Skeletal muscle tissue (tissue), 4 donors: Measurements from ENCODE around the gene BBS5. TPM values are rescaled to one million over a fixed set of nuclear protein-coding genes. Genes with fewer than 3 reads are reported as not detected.

Source experiments
- H3K27ac ChIP-seq: one replicate; pipeline ENCODE4 v1.7.0; 2013; ENCODE audit warnings: mild to moderate bottlenecking, low read depth, low read length, inconsistent platforms
- H3K27me3 ChIP-seq, 3 donors: one replicate each; pipeline ENCODE4 v1.7.0; 2013; ENCODE audit warnings: low read length in 3 of 3; ENCODE audit not compliant: control insufficient read depth in 3 of 3, insufficient read depth in 3 of 3
- H3K36me3 ChIP-seq, 3 donors: one replicate each; pipeline ENCODE4 v1.7.0; 2013; ENCODE audit warnings: low read length in 3 of 3; ENCODE audit not compliant: control insufficient read depth in 3 of 3, insufficient read depth in 3 of 3
- H3K4me1 ChIP-seq, 3 donors: one replicate each; pipeline ENCODE4 v1.7.0; 2013; ENCODE audit warnings: low read length in 3 of 3, mild to moderate bottlenecking in 3 of 3; ENCODE audit not compliant: control insufficient read depth in 3 of 3, insufficient read depth in 3 of 3
- H3K4me3 ChIP-seq, 3 donors: one replicate each; pipeline ENCODE4 v1.7.0; 2013; ENCODE audit warnings: low read length in 3 of 3
- H3K9ac ChIP-seq, 3 donors: one replicate each; pipeline ENCODE4 v1.7.0; 2013; ENCODE audit warnings: low read length in 3 of 3, mild to moderate bottlenecking in 3 of 3, moderate library complexity in 2 of 3, low read depth in 1 of 3
- H3K9me3 ChIP-seq, 3 donors: one replicate each; pipeline ENCODE4 v1.7.0; 2013; ENCODE audit warnings: low read length in 3 of 3; ENCODE audit not compliant: control insufficient read depth in 3 of 3
- total RNA-seq: library from RNA; depleted of rRNA; stranded (reverse); fragments of >200 nt; gene quantifications from one replicate; pipeline ENCODE4 v1.2.3, GENCODE V29; 2014
- donor health status: Osteomylitis.

BBS5 gene
- total RNA-seq, 1 donor from 2014 or later, result 8.4 TPM

- Histone ChIP-seq H3K9me3 (no peaks in the 10 kb centered on the region), H3K36me3 (no peaks in the 10 kb centered on the region), H3K4me3 (no peak overlapping the region), H3K27me3 (no peaks in the 10 kb centered on the region), H3K27ac (no peak overlapping the region), H3K9ac (no peak overlapping the region), H3K4me1 (no peaks in the 10 kb centered on the region)
Measured at GRCh38 chr2:169461143-169461542, 18.2 kb upstream of the BBS5 start.

- Histone ChIP-seq H3K27me3 (no peaks in the 10 kb centered on the region), H3K4me1 (no peaks in the 10 kb centered on the region), H3K27ac (no peak overlapping the region), H3K36me3 (no peaks in the 10 kb centered on the region), H3K4me3 (no peak overlapping the region), H3K9ac (no peak overlapping the region), H3K9me3 (no peaks in the 10 kb centered on the region)
Measured at GRCh38 chr2:169462896-169463695, 16.2 kb upstream of the BBS5 start.

DNA sequence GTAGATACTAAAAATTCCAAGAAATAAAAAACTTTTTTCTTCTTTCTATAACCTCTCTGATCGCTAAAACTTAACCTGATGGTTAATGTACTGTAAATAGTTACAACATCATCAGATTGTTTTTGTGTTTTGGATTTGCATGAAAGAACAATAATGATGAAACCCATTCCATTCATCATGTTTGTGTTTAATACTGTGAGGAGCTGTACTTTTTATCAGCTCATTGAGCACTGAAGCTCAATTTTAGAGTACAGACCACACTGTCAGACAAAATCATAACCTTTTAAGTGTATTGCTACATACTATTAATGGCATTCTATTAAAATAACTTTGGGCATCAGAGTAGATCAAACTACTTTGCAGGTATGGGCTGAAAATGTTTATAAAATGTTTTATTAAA, 14.8 kb upstream of the BBS5 start:
- Histone ChIP-seq H3K36me3 (no peaks in the 10 kb centered on the region), H3K4me3 (no peak overlapping the region), H3K27me3 (no peaks in the 10 kb centered on the region), H3K4me1 (no peaks in the 10 kb centered on the region), H3K9me3 (no peaks in the 10 kb centered on the region), H3K27ac (no peak overlapping the region), H3K9ac (no peak overlapping the region)

- no peaks in the 10 kb centered on the region for H3K27me3 ChIP-seq
- H3K9me3 ChIP-seq, result no peaks in the 10 kb centered on the region
- no peaks in the 10 kb centered on the region for H3K36me3 ChIP-seq
- H3K27ac ChIP-seq, result no peak overlapping the region
- H3K4me3 ChIP-seq, result no peak overlapping the region
- no peaks in the 10 kb centered on the region for H3K4me1 ChIP-seq
- H3K9ac ChIP-seq, result no peak overlapping the region
Measured at GRCh38 chr2:169464882-169465281, 14.4 kb upstream of the BBS5 start.

GRCh38 chr2:169468841-169469240, 10.5 kb upstream of the BBS5 start:
- Histone ChIP-seq H3K4me1 (no peaks in the 10 kb centered on the region), H3K27me3 (no peaks in the 10 kb centered on the region), H3K9me3 (no peaks in the 10 kb centered on the region), H3K9ac (no peak overlapping the region), H3K27ac (no peak overlapping the region), H3K4me3 (no peak overlapping the region), H3K36me3 (no peaks in the 10 kb centered on the region)

DNA sequence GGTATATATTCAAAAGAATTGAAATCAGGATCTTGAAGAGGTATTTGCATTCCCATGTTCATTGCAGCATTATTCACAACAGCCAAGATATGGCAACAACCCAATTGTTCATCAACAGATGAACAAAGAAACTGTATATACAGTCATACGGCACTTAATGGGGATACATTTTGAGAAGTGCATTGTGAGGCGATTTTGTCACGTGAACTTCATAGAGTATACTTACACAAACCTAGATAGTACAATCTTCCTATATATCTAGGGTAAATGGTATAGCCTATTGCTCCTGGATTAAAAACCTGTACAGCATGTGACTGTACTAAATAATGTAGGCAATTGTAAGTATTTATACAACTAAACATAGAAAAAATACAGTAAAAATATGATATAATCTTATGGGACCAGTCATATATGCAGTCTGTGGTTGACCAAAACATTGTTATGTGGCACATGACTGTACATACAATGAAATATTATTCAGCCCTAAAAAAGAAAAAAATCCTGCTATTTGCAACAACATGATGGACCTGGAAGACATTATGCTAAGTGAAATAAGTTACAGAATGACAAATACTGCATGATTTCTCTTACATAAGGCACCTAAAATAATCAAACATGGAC, 9.2 kb upstream of the BBS5 start:
- H3K4me1 ChIP-seq, result no peaks in the 10 kb centered on the region
- H3K4me3 ChIP-seq, result no peak overlapping the region
- H3K27ac ChIP-seq, result no peak overlapping the region
- no peaks in the 10 kb centered on the region for H3K27me3 ChIP-seq
- H3K36me3 ChIP-seq, result no peaks in the 10 kb centered on the region
- no peaks in the 10 kb centered on the region for H3K9me3 ChIP-seq
- no peak overlapping the region for H3K9ac ChIP-seq

- Histone ChIP-seq H3K4me1 (no peaks in the 10 kb centered on the region), H3K36me3 (no peaks in the 10 kb centered on the region), H3K9me3 (no peaks in the 10 kb centered on the region), H3K27me3 (no peaks in the 10 kb centered on the region), H3K9ac (no peak overlapping the region), H3K4me3 (no peak overlapping the region), H3K27ac (no peak overlapping the region)
Measured at GRCh38 chr2:169472249-169472648, 7.0 kb upstream of the BBS5 start.

- no peak overlapping the region for H3K27ac ChIP-seq
- H3K9ac ChIP-seq, result no peak overlapping the region
- H3K36me3 ChIP-seq, result no peaks in the 10 kb centered on the region
- no peaks in the 10 kb centered on the region for H3K27me3 ChIP-seq
- H3K4me1 ChIP-seq, result peaks cover 7 to 16% (median 15%) of the 10 kb centered on the region in 3 donors
- H3K9me3 ChIP-seq, result no peaks in the 10 kb centered on the region
- H3K4me3 ChIP-seq, result no peak overlapping the region
Measured at GRCh38 chr2:169476459-169476858, 2.8 kb upstream of the BBS5 start.

- Histone ChIP-seq H3K36me3 (peaks cover 0 to 11% (median 3%) of the 10 kb centered on the region in 3 donors), H3K4me3 (peak overlapping the region in 1 of 3 donors; percentile 87), H3K9me3 (no peaks in the 10 kb centered on the region), H3K27ac (peak overlapping the region; percentile 67), H3K9ac (peak overlapping the region in 1 of 3 donors; percentile 88), H3K27me3 (no peaks in the 10 kb centered on the region), H3K4me1 (peaks cover 7 to 16% (median 15%) of the 10 kb centered on the region in 3 donors)
Measured at GRCh38 chr2:169478339-169478738, 955 bp upstream of the BBS5 start.

DNA sequence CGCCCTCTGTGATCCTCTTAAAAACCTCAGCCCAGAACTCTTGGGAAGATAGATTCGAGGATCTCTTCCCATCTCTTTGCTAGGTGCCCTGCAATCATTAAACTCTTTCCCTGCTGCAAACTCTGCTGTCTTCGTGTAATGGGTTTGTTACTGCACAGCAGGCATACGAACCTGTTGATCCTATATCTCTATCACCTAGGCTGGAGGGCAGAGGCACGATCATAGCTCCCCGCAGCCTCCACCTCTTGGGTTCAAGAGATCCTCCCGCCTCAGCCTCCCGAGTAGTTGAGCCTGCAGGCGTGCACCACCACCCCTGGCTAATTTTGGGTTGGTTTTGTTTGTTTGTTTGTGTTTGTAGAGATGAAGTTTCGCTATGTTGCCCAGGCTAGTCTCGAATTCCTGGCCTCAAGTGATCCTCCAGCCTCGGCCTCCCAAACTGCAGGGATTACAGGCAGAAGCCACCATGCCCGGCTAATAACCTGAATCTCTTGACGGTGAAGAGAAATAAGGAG, 493 bp upstream of the BBS5 start:
- H3K27me3 ChIP-seq, result no peaks in the 10 kb centered on the region
- H3K9ac ChIP-seq, result peak overlapping the region; percentile 82 to 88 (median 88)
- H3K27ac ChIP-seq, result peak overlapping the region; percentile 67
- peaks cover 7 to 16% (median 15%) of the 10 kb centered on the region in 3 donors for H3K4me1 ChIP-seq
- peaks cover 0 to 15% (median 7%) of the 10 kb centered on the region in 3 donors for H3K36me3 ChIP-seq
- peak overlapping the region; percentile 87 to 93 (median 91) for H3K4me3 ChIP-seq
- H3K9me3 ChIP-seq, result no peaks in the 10 kb centered on the region
